HepG2 (cell line): Measurements from ENCODE around the gene COX4I2. TPM values are rescaled to one million over a fixed set of nuclear protein-coding genes. Genes with fewer than 3 reads are reported as not detected.

ENCODE experiments used
- CEBPB ChIP-seq: IDR thresholded peaks from 2 replicates; pipeline ENCODE4 v1.6.1; 2011; ENCODE audit warnings: low read depth, low read length, improper control_type of control experiment, borderline replicate concordance
- CEBPG ChIP-seq: IDR thresholded peaks from 2 replicates; pipeline ENCODE4 v1.6.1; 2016
- GFI1 ChIP-seq: sonication (generic); formaldehyde crosslinking; IDR thresholded peaks from 2 replicates; pipeline ENCODE4 v1.5.0; 2020; ENCODE audit warnings: missing genetic modification reagents, mild to moderate bottlenecking, borderline replicate concordance
- KDM2A ChIP-seq: sonication (generic); formaldehyde crosslinking; IDR thresholded peaks from 2 replicates; pipeline ENCODE4 v1.4.0; 2020; ENCODE audit warnings: low read depth, missing genetic modification reagents, borderline replicate concordance
- MAZ ChIP-seq, 2 experiments: sonication (generic) in 1 of 2; formaldehyde crosslinking in 1 of 2; IDR thresholded peaks; 2 replicates each; pipeline versions ENCODE4 v1.5.0 to v1.6.1; 2012 to 2020; ENCODE audit warnings: low read depth in 2 of 2, mild to moderate bottlenecking in 2 of 2, borderline replicate concordance in 1 of 2, improper control_type of control experiment in 1 of 2, low read length in 1 of 2, missing genetic modification reagents in 1 of 2, moderate library complexity in 1 of 2
- MED8 ChIP-seq: sonication (generic); formaldehyde crosslinking; IDR thresholded peaks from 2 replicates; pipeline ENCODE4 v1.8.1; 2023; ENCODE audit warnings: mild to moderate bottlenecking, missing genetic modification reagents; ENCODE audit not compliant: insufficient replicate concordance
- MIER2 ChIP-seq: IDR thresholded peaks from 2 replicates; pipeline ENCODE4 v1.6.1; 2016; ENCODE audit warnings: missing biosample characterization, missing genetic modification reagents
- PREB ChIP-seq: sonication (generic); formaldehyde crosslinking; IDR thresholded peaks from 2 replicates; pipeline ENCODE4 v1.4.0; 2020; ENCODE audit warnings: missing genetic modification reagents
- SRSF9 ChIP-seq: fragments of 200-400 bp; formaldehyde crosslinking; IDR thresholded peaks from 2 replicates; pipeline ENCODE4 v1.6.1; 2018; ENCODE audit warnings: borderline replicate concordance, mild to moderate bottlenecking, low read depth, low read length; ENCODE audit not compliant: insufficient read depth, poor library complexity, severe bottlenecking
- TBL1XR1 ChIP-seq: fragments of 150-350 bp; IDR thresholded peaks from 2 replicates; pipeline ENCODE4 v1.6.1; 2014; ENCODE audit warnings: borderline replicate concordance, low read length; ENCODE audit not compliant: partially characterized antibody
- ZMAT5 ChIP-seq: sonication (generic); formaldehyde crosslinking; IDR thresholded peaks from 2 replicates; pipeline ENCODE4 v1.5.0; 2020; ENCODE audit warnings: mild to moderate bottlenecking, low read depth, missing genetic modification reagents, borderline replicate concordance
- ZNF263 ChIP-seq: sonication (generic); formaldehyde crosslinking; IDR thresholded peaks from 2 replicates; pipeline ENCODE4 v1.4.0; 2020; ENCODE audit warnings: missing genetic modification reagents
- ZNF274 ChIP-seq: sonication (generic); formaldehyde crosslinking; IDR thresholded peaks from 2 replicates; pipeline ENCODE4 v1.5.1; 2020; ENCODE audit warnings: mild to moderate bottlenecking, missing genetic modification reagents
- ZNF296 ChIP-seq: sonication (generic); formaldehyde crosslinking; conservative IDR thresholded peaks from 2 replicates; pipeline ENCODE4 v1.5.0; 2020; ENCODE audit warnings: mild to moderate bottlenecking, missing genetic modification reagents
- ZNF510 ChIP-seq: sonication (generic); formaldehyde crosslinking; IDR thresholded peaks from 2 replicates; pipeline ENCODE4 v1.4.0; 2020; ENCODE audit warnings: low read depth, mild to moderate bottlenecking, missing genetic modification reagents
- ZNF609 ChIP-seq: sonication (generic); formaldehyde crosslinking; IDR thresholded peaks from 2 replicates; pipeline ENCODE4 v1.4.0; 2020; ENCODE audit warnings: mild to moderate bottlenecking, missing genetic modification reagents, borderline replicate concordance
- ZNF780A ChIP-seq: sonication (generic); formaldehyde crosslinking; IDR thresholded peaks from 2 replicates; pipeline ENCODE4 v1.8.0; 2022; ENCODE audit warnings: mild to moderate bottlenecking, missing genetic modification reagents, moderate library complexity
- polyA plus RNA-seq, 8 experiments: library from polyadenylated mRNA; depleted of rRNA in 3 of 8; stranded (reverse) in 7 of 8; unstranded in 1 of 8; fragments of >200 nt; fragmentation: Illumina TruSeq in 4 of 8; extraction: Trizol in 4 of 8; gene quantifications; 2 replicates each; pipeline versions ENCODE4 v1.2.1 to v1.2.3, GENCODE V29; 2011 to 2016; ENCODE audit warnings: low read depth in 4 of 8, missing spikeins in 1 of 8, mixed read lengths in 1 of 8; ENCODE audit not compliant: insufficient read depth in 1 of 8
- total RNA-seq, 5 experiments: library from RNA; depleted of rRNA; stranded (reverse); fragments of >200 nt; fragmentation: Illumina TruSeq; extraction: Trizol; gene quantifications; 2 replicates each; pipeline ENCODE4 v1.2.3, GENCODE V29; 2016; ENCODE audit warnings: low read depth in 1 of 5
- TF ChIP-seq, protein P1 (sequence below): sonication (generic); formaldehyde crosslinking; IDR thresholded peaks from 2 replicates; pipeline ENCODE4 v1.4.0; 2020; ENCODE audit warnings: missing genetic modification reagents, low read depth, mild to moderate bottlenecking, borderline replicate concordance
- TF ChIP-seq, protein P2 (sequence below): sonication (generic); formaldehyde crosslinking; IDR thresholded peaks from 2 replicates; pipeline ENCODE4 v1.5.1; 2020; ENCODE audit warnings: missing genetic modification reagents, mild to moderate bottlenecking, borderline replicate concordance
- TF ChIP-seq, protein P3 (sequence below): sonication (generic); formaldehyde crosslinking; IDR thresholded peaks from 2 replicates; pipeline ENCODE4 v1.8.1; 2023; ENCODE audit warnings: mild to moderate bottlenecking, missing genetic modification reagents

COX4I2 gene
- total and polyA plus RNA-seq, 2 of the 13 experiments (the other 11 are each of a cell fraction or from before 2014, with no cell fraction given): 1.1 TPM; not detected in 1

- TF ChIP-seq ZNF609 (no peak), CEBPB (no peak), SRSF9 (no peak), GFI1 (CRISPR knock-in tag) (0 out of 2 replicates have a peak, but pooled peaks have one; percentile 21), TBL1XR1 (no peak), KDM2A (CRISPR knock-in tag) (no peak), ZNF780A (0 out of 2 replicates have a peak, but pooled peaks have one; percentile 17), ZNF263 (CRISPR knock-in tag) (no peak), MED8 (no peak), MAZ (IDR thresholded peaks at IDR 0.05; ENCODE audit: borderline replicate concordance, low read depth, low read length) (no peak), MAZ (CRISPR knock-in tag; IDR thresholded peaks at IDR 0.05; ENCODE audit: low read depth) (no peak), MIER2 (CRISPR knock-in tag) (no peak), ZNF296 (0 out of 2 replicates have a peak, but pooled peaks have one; percentile 25), ZNF510 (no peak), ZNF274 (no peak), CEBPG (CRISPR knock-in tag) (no peak), PREB (no peak), ZMAT5 (CRISPR knock-in tag) (no peak)
- TF ChIP-seq, protein P1, sequence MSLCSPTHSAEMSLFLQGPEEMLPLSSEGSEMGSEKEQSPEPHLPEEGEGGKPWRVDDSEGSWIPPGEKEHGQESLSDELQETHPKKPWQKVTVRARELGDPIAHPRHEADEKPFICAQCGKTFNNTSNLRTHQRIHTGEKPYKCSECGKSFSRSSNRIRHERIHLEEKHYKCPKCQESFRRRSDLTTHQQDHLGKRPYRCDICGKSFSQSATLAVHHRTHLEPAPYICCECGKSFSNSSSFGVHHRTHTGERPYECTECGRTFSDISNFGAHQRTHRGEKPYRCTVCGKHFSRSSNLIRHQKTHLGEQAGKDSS (CRISPR knock-in tag): no peak
- TF ChIP-seq, protein P2, sequence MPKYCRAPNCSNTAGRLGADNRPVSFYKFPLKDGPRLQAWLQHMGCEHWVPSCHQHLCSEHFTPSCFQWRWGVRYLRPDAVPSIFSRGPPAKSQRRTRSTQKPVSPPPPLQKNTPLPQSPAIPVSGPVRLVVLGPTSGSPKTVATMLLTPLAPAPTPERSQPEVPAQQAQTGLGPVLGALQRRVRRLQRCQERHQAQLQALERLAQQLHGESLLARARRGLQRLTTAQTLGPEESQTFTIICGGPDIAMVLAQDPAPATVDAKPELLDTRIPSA (CRISPR knock-in tag): no peak
- TF ChIP-seq, protein P3, sequence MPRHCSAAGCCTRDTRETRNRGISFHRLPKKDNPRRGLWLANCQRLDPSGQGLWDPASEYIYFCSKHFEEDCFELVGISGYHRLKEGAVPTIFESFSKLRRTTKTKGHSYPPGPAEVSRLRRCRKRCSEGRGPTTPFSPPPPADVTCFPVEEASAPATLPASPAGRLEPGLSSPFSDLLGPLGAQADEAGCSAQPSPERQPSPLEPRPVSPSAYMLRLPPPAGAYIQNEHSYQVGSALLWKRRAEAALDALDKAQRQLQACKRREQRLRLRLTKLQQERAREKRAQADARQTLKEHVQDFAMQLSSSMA (CRISPR knock-in tag): no peak
Observed at GRCh38 chr20:31681769-31682168, 44.1 kb downstream of the COX4I2 start (continued).
